K562 (cell line): Measurements from ENCODE around the gene CCDC9. TPM values are rescaled to one million over a fixed set of nuclear protein-coding genes. Genes with fewer than 3 reads are reported as not detected.
A peak's percentile ranks its signal among the peaks of the same experiment; 100 is the strongest.

Experiments used
- COPS2 ChIP-seq: fragments of 450-650 bp; conservative IDR thresholded peaks from 2 replicates; pipeline ENCODE4 v1.6.1; 2016; ENCODE audit warnings: mild to moderate bottlenecking, moderate library complexity
- GATAD2A ChIP-seq: fragments of 450-650 bp; IDR thresholded peaks from 2 replicates; pipeline ENCODE4 v1.6.1; 2017
- HDAC3 ChIP-seq: fragments of 450-650 bp; IDR thresholded peaks from 2 replicates; pipeline ENCODE4 v1.6.1; 2018; ENCODE audit warnings: borderline replicate concordance, mild to moderate bottlenecking, moderate library complexity; ENCODE audit not compliant: partially characterized antibody
- HNRNPH1 ChIP-seq: fragments of 200-400 bp; formaldehyde crosslinking; optimal IDR thresholded peaks from 2 replicates; pipeline ENCODE3; 2017; ENCODE audit warnings: low read depth, mild to moderate bottlenecking, low read length, moderate library complexity
- NELFE ChIP-seq: IDR thresholded peaks from 2 replicates; pipeline ENCODE4 v1.6.1; 2011; ENCODE audit warnings: mild to moderate bottlenecking; ENCODE audit not compliant: insufficient read depth, insufficient read length
- NFATC3 ChIP-seq: fragments of 450-650 bp; IDR thresholded peaks from 2 replicates; pipeline ENCODE4 v1.6.1; 2017; ENCODE audit warnings: mild to moderate bottlenecking
- SPI1 ChIP-seq: IDR thresholded peaks from 2 replicates; pipeline ENCODE4 v1.6.1; 2011; ENCODE audit warnings: low read depth, low read length, control low read depth, borderline replicate concordance
- ZBTB17 ChIP-seq: fragments of 450-650 bp; formaldehyde crosslinking; IDR thresholded peaks from 2 replicates; pipeline ENCODE4 v1.4.0; 2020; ENCODE audit warnings: mild to moderate bottlenecking
- ZBTB8A ChIP-seq: fragments of 450-650 bp; IDR thresholded peaks from 2 replicates; pipeline ENCODE4 v1.6.1; 2018; ENCODE audit warnings: mild to moderate bottlenecking, moderate library complexity; ENCODE audit not compliant: partially characterized antibody
- ZNF699 ChIP-seq: fragments of 250-450 bp; sonication (Bioruptor Pico); IDR thresholded peaks from 2 replicates; pipeline ENCODE4 v1.8.0; 2021; ENCODE audit warnings: mild to moderate bottlenecking, moderate library complexity; ENCODE audit not compliant: insufficient replicate concordance
- polyA plus RNA-seq, 8 experiments: library from polyadenylated mRNA; depleted of rRNA in 4 of 8; stranded (reverse) in 5 of 8; unstranded in 3 of 8; fragments of >200 nt; fragmentation: Nextera tagmentation in 2 of 8; fragmentation: Illumina TruSeq in 1 of 8; extraction: Ambion mirVana in 2 of 8; extraction: Trizol in 1 of 8; gene quantifications; 2 replicates each; pipeline versions ENCODE4 v1.2.1 to v1.2.3, GENCODE V29; 2011 to 2014; ENCODE audit warnings: inconsistent platforms in 1 of 8, missing spikeins in 1 of 8
- total RNA-seq, 7 experiments: library from RNA; depleted of rRNA in 6 of 7; stranded (reverse); fragments of >200 nt in 6 of 7; fragmentation: Illumina TruSeq in 2 of 7; extraction: Trizol in 2 of 7; gene quantifications; 2 replicates each; pipeline versions ENCODE4 v1.2.1 to v1.2.3, GENCODE V29; 2011 to 2021; ENCODE audit warnings: low replicate concordance in 1 of 7
- TF ChIP-seq, protein P1 (sequence below): fragments of 150-350 bp; conservative IDR thresholded peaks from 2 replicates; pipeline ENCODE4 v1.6.1; 2014; ENCODE audit warnings: low read length

Gene CCDC9
- total and polyA plus RNA-seq, 9 of the 15 experiments (the other 6 are each of a cell fraction or from before 2014, with no cell fraction given): 0.23 to 38.6 (median 8.4) TPM

- TF ChIP-seq COPS2: no peak
- TF ChIP-seq GATAD2A: peak; percentile 63
- no peak for TF ChIP-seq NELFE
- no peak for TF ChIP-seq ZNF699 (CRISPR knock-in tag)
- no peak for TF ChIP-seq ZBTB17 (CRISPR knock-in tag)
- TF ChIP-seq, protein P1, sequence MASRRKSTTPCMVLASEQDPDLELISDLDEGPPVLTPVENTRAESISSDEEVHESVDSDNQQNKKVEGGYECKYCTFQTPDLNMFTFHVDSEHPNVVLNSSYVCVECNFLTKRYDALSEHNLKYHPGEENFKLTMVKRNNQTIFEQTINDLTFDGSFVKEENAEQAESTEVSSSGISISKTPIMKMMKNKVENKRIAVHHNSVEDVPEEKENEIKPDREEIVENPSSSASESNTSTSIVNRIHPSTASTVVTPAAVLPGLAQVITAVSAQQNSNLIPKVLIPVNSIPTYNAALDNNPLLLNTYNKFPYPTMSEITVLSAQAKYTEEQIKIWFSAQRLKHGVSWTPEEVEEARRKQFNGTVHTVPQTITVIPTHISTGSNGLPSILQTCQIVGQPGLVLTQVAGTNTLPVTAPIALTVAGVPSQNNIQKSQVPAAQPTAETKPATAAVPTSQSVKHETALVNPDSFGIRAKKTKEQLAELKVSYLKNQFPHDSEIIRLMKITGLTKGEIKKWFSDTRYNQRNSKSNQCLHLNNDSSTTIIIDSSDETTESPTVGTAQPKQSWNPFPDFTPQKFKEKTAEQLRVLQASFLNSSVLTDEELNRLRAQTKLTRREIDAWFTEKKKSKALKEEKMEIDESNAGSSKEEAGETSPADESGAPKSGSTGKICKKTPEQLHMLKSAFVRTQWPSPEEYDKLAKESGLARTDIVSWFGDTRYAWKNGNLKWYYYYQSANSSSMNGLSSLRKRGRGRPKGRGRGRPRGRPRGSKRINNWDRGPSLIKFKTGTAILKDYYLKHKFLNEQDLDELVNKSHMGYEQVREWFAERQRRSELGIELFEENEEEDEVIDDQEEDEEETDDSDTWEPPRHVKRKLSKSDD: no peak
- TF ChIP-seq NFATC3: 0 out of 2 replicates have a peak, but pooled peaks have one; percentile 20
- TF ChIP-seq HNRNPH1: no peak
- TF ChIP-seq ZBTB8A: no peak
- no peak for TF ChIP-seq SPI1
- no peak for TF ChIP-seq HDAC3
- TF ChIP-seq, all 486 proteins: peak for 101
Measured at GRCh38 chr19:47228937-47229675, 27.2 kb upstream of the CCDC9 start (continued).
